Neutrophil (primary cell): ENCODE data around the gene CARF.

ENCODE experiments used
- H3K27ac ChIP-seq: fragments of 200-600 bp; sonication (generic); 2 replicates; pipeline ENCODE4 v1.5.1; 2016; ENCODE audit warnings: mild to moderate bottlenecking, moderate library complexity
- H3K27me3 ChIP-seq: fragments of 200-600 bp; sonication (generic); 2 replicates; pipeline ENCODE4 v1.6.0; 2016; ENCODE audit warnings: mild to moderate bottlenecking
- H3K36me3 ChIP-seq: fragments of 200-600 bp; sonication (generic); 2 replicates; pipeline ENCODE4 v1.5.1; 2017
- H3K4me1 ChIP-seq, 2 experiments: fragments of 200-600 bp in 1 of 2; sonication (generic) in 1 of 2; 1 replicate in 1 of 2; 2 replicates in 1 of 2; pipeline versions ENCODE4 v1.5.1 to v1.6.1; 2013 to 2016; ENCODE audit warnings: low read depth in 1 of 2, low read length in 1 of 2, mild to moderate bottlenecking in 1 of 2, moderate library complexity in 1 of 2; ENCODE audit not compliant: control insufficient read depth in 1 of 2, insufficient read depth in 1 of 2
- H3K4me3 ChIP-seq, 2 experiments: fragments of 200-600 bp in 1 of 2; sonication (generic) in 1 of 2; 1 replicate in 1 of 2; 2 replicates in 1 of 2; pipeline ENCODE4 v1.5.1; 2013 to 2016; ENCODE audit warnings: low read depth in 1 of 2, low read length in 1 of 2, mild to moderate bottlenecking in 1 of 2, moderate library complexity in 1 of 2
- H3K9me3 ChIP-seq: fragments of 200-600 bp; sonication (generic); 2 replicates; pipeline ENCODE4 v1.5.1; 2016
- CTCF ChIP-seq: fragments of 200-600 bp; sonication (generic); IDR thresholded peaks from 2 replicates; pipeline ENCODE4 v1.5.1; 2016; ENCODE audit warnings: antibody characterized with exemption

CARF gene

GRCh38 chr2:203003716-203004115 is 91.6 kb downstream of the CARF start:
- Histone ChIP-seq H3K4me3 (no peak overlapping the region), H3K36me3 (no peaks in the 10 kb centered on the region), H3K4me1 (no peaks in the 10 kb centered on the region)

GRCh38 chr2:203014456-203015199 is 102.6 kb downstream of the CARF start, which contains the start of gene NBEAL1:
Gene NBEAL1 (plus strand): TSS chr2:203014875. CDS start chr2:203016385, 1,510 bp downstream.
- TF ChIP-seq CTCF = peak; percentile 55
- Histone ChIP-seq H3K4me1 (peaks cover 11 to 16% of the 10 kb centered on the region in 2 experiments), H3K27ac (peak within 1 kb of the TSS; percentile 83), H3K9me3 (no peaks in the 10 kb centered on the region), H3K27me3 (peaks cover 13% of the 10 kb centered on the region), H3K36me3 (no peaks in the 10 kb centered on the region), H3K4me3 (peak within 1 kb of the TSS; percentile 75 to 80)

More at GRCh38 chr2:203003716-203004115, 91.6 kb downstream of the CARF start:
- H3K27ac ChIP-seq = no peak overlapping the region
- no peaks in the 10 kb centered on the region for H3K27me3 ChIP-seq
- TF ChIP-seq CTCF = no peak
- H3K9me3 ChIP-seq = no peaks in the 10 kb centered on the region

- no peak overlapping the region for H3K27ac ChIP-seq
- H3K4me3 ChIP-seq = no peak overlapping the region
- H3K4me1 ChIP-seq = peaks cover 11 to 16% of the 10 kb centered on the region in 2 experiments
These were observed 104.6 kb downstream of the CARF start for GRCh38 chr2:203016716-203017115.

GRCh38 chr2:203018181-203018580 is 106.1 kb downstream of the CARF start:
- Histone ChIP-seq H3K4me3 (no peak overlapping the region), H3K27ac (no peak overlapping the region), H3K36me3 (no peaks in the 10 kb centered on the region), H3K4me1 (peaks cover 11 to 16% of the 10 kb centered on the region in 2 experiments), H3K27me3 (no peaks in the 10 kb centered on the region), H3K9me3 (no peaks in the 10 kb centered on the region)
- TF ChIP-seq CTCF = no peak

More at GRCh38 chr2:203016716-203017115, 104.6 kb downstream of the CARF start:
- peaks cover 2% of the 10 kb centered on the region for H3K27me3 ChIP-seq
- no peaks in the 10 kb centered on the region for H3K36me3 ChIP-seq
- H3K9me3 ChIP-seq = no peaks in the 10 kb centered on the region
- TF ChIP-seq CTCF = no peak

GRCh38 chr2:203019142-203019541 is 107.1 kb downstream of the CARF start:
- Histone ChIP-seq H3K9me3 (no peaks in the 10 kb centered on the region), H3K4me3 (no peak overlapping the region), H3K4me1 (peaks cover 5 to 12% of the 10 kb centered on the region in 2 experiments), H3K27me3 (no peaks in the 10 kb centered on the region), H3K36me3 (no peaks in the 10 kb centered on the region), H3K27ac (no peak overlapping the region)
- TF ChIP-seq CTCF = no peak
